Prostate gland (tissue), 2 donors: ENCODE measurements around the gene CCL18. TPM values are rescaled to one million over a fixed set of nuclear protein-coding genes. Genes with fewer than 3 reads are reported as not detected.
A peak's percentile ranks its signal among the peaks of the same experiment; 100 is the strongest.
"Not testable (repeated sequence)": the region's sequence is repeated elsewhere in the genome, so short reads cannot be mapped to it uniquely, and the experiment has no call there.

Experiments
- DNase-seq: peaks from one replicate; pipeline ENCODE4 v3.0.0-alpha.2; 2019; ENCODE audit warnings: low spot score
- H3K27ac ChIP-seq, 2 donors: fragments of 200-600 bp; sonication (generic); 2 replicates each; pipeline ENCODE4 v1.5.1; 2017 to 2019
- H3K27me3 ChIP-seq: fragments of 200-600 bp; sonication (generic); replicated peaks from 2 replicates; pipeline ENCODE4 v1.5.1; 2019; ENCODE audit not compliant: insufficient read depth
- H3K36me3 ChIP-seq, 2 donors: fragments of 200-600 bp; sonication (generic); 1 replicate in 1 of 2; 2 replicates in 1 of 2; pipeline versions ENCODE4 v1.5.1 to v1.8.1; 2017 to 2019
- H3K4me1 ChIP-seq: fragments of 200-600 bp; sonication (generic); replicated peaks from 2 replicates; pipeline ENCODE4 v1.5.1; 2019
- H3K4me3 ChIP-seq, 2 donors: fragments of 200-600 bp; sonication (generic); 2 replicates each; pipeline ENCODE4 v1.5.1; 2017 to 2019
- H3K9me3 ChIP-seq: fragments of 200-600 bp; sonication (generic); 2 replicates; pipeline ENCODE4 v1.5.1; 2017
- POLR2A ChIP-seq: fragments of 450-650 bp; IDR thresholded peaks from one replicate; pipeline ENCODE4 v1.6.1; 2016; ENCODE audit warnings: antibody characterized with exemption, mild to moderate bottlenecking
- POLR2AphosphoS5 ChIP-seq: sonication (generic); formaldehyde crosslinking; IDR thresholded peaks from one replicate; pipeline ENCODE4 v1.6.1; 2017; ENCODE audit warnings: antibody characterized with exemption
- WGBS: methylation state at CpG from one replicate; pipeline ENCODE4 v1.1.5; 2018; 5-methylcytosine and 5-hydroxymethylcytosine counted together
- intact Hi-C: fragments of 100-400 bp; cut with DNase I; formaldehyde crosslinking; loops from one replicate; pipeline ENCODE4 v1.14.2; 2022
- total RNA-seq, 2 donors: library from RNA; depleted of rRNA; stranded (reverse); fragments of >200 nt; gene quantifications; one replicate each; pipeline ENCODE4 v1.1.0, GENCODE V29; 2016
- TF ChIP-seq, protein P1 (sequence below), 4 experiments: fragments of 200-600 bp in 2 of 4; fragments of 450-650 bp in 2 of 4; sonication (generic) in 2 of 4; IDR thresholded peaks; 1 replicate in 3 of 4; 2 replicates in 1 of 4; pipeline ENCODE4 v1.5.1; 2016 to 2019; ENCODE audit warnings: antibody characterized with exemption in 4 of 4, mild to moderate bottlenecking in 2 of 4, moderate library complexity in 2 of 4

Gene CCL18
- total RNA-seq, 2 donors from 2014 or later, result 2.4 TPM; not detected in 1

- intact Hi-C loops, result no loop called here
- TF ChIP-seq, protein P1, sequence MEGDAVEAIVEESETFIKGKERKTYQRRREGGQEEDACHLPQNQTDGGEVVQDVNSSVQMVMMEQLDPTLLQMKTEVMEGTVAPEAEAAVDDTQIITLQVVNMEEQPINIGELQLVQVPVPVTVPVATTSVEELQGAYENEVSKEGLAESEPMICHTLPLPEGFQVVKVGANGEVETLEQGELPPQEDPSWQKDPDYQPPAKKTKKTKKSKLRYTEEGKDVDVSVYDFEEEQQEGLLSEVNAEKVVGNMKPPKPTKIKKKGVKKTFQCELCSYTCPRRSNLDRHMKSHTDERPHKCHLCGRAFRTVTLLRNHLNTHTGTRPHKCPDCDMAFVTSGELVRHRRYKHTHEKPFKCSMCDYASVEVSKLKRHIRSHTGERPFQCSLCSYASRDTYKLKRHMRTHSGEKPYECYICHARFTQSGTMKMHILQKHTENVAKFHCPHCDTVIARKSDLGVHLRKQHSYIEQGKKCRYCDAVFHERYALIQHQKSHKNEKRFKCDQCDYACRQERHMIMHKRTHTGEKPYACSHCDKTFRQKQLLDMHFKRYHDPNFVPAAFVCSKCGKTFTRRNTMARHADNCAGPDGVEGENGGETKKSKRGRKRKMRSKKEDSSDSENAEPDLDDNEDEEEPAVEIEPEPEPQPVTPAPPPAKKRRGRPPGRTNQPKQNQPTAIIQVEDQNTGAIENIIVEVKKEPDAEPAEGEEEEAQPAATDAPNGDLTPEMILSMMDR (IDR thresholded peaks at IDR 0.05), result no peak
- TF ChIP-seq POLR2AphosphoS5, result no peak
- TF ChIP-seq POLR2A, result no peak
Observed at GRCh38 chr17:36069136-36069535, 5.1 kb downstream of the CCL18 start.

GRCh38 chr17:36070427-36070826, 6.4 kb downstream of the CCL18 start:
- intact Hi-C loops, result no loop called here
- Histone ChIP-seq H3K36me3 (no peaks in the 10 kb centered on the region), H3K27ac (no peak overlapping the region), H3K4me3 (no peak overlapping the region), H3K27me3 (no peaks in the 10 kb centered on the region), H3K4me1 (no peaks in the 10 kb centered on the region), H3K9me3 (no peaks in the 10 kb centered on the region)
- DNase-seq, result no peak
- no peak for TF ChIP-seq POLR2A
- TF ChIP-seq, protein P1 (IDR thresholded peaks at IDR 0.05), result no peak
- no peak for TF ChIP-seq POLR2AphosphoS5
- WGBS, result 68% methylated on average over 3 of the region's 3 CpGs

More at GRCh38 chr17:36069136-36069535, 5.1 kb downstream of the CCL18 start:
- Histone ChIP-seq H3K36me3 (no peaks in the 10 kb centered on the region), H3K27ac (no peak overlapping the region), H3K4me3 (no peak overlapping the region), H3K4me1 (no peaks in the 10 kb centered on the region), H3K9me3 (no peaks in the 10 kb centered on the region), H3K27me3 (no peaks in the 10 kb centered on the region)
- DNase-seq, result no peak

- no peak for DNase-seq
- Histone ChIP-seq H3K27ac (no peak overlapping the region), H3K4me1 (no peaks in the 10 kb centered on the region), H3K9me3 (no peaks in the 10 kb centered on the region), H3K27me3 (no peaks in the 10 kb centered on the region), H3K36me3 (no peaks in the 10 kb centered on the region), H3K4me3 (no peak overlapping the region)
- WGBS, result 63% methylated on average over 2 of the region's 2 CpGs
- intact Hi-C loops, result no loop called here
- TF ChIP-seq, protein P1 (IDR thresholded peaks at IDR 0.05), result no peak
- TF ChIP-seq POLR2AphosphoS5 (no peak), POLR2A (no peak)
Observed at GRCh38 chr17:36071751-36072150, 7.7 kb downstream of the CCL18 start.

DNA sequence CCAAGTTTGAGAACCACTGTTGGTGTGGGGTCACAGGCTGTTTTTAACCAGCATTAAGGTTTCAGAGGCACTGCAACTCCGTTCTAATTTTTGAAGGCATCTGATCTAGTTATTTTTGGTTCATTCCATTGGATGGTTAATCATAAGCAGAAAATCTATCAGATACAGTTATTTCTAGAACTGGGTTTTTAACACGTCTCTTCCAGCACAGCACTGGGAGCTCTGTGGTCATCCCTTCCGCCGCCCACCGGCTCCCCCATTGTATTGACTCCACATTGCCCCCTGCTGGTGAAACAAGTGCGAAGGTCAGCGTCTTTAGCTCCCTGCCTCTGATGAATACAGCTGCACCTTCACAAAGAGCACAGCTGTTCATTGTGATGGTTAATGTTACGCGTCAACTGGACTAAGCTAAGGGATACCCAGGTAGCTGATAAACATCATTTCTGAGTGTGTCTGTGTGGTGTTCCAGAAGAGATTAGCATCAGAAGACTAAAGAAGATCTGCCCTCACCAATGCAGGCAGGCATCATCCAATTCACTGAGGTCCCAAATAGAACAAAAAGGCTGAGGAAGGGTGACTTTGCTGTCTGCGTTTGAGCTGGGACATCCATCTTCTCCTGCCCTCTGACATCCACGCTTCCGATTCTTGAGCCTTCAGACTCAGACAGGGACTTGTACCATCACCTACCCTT, 8.5 kb downstream of the CCL18 start:
- Histone ChIP-seq H3K27ac (no peak overlapping the region), H3K36me3 (no peaks in the 10 kb centered on the region), H3K4me1 (no peaks in the 10 kb centered on the region), H3K27me3 (no peaks in the 10 kb centered on the region), H3K9me3 (no peaks in the 10 kb centered on the region), H3K4me3 (no peak overlapping the region)
- DNase-seq, result peak; percentile 10
- TF ChIP-seq, protein P1 (IDR thresholded peaks at IDR 0.05), result peak; percentile 8 to 64 (median 42)
- TF ChIP-seq POLR2A, result no peak
- TF ChIP-seq POLR2AphosphoS5, result no peak
- 36% methylated on average over 12 of the region's 12 CpGs for WGBS
- intact Hi-C loops, result no loop called here

GRCh38 chr17:36074365-36074764, 10.3 kb downstream of the CCL18 start:
- 69% methylated on average over 1 of the region's 1 CpG for WGBS
- TF ChIP-seq POLR2A, result no peak
- TF ChIP-seq, protein P1 (IDR thresholded peaks at IDR 0.05), result no peak
- no peak for TF ChIP-seq POLR2AphosphoS5
- H3K27me3 ChIP-seq, result no peaks in the 10 kb centered on the region
- no peaks in the 10 kb centered on the region for H3K9me3 ChIP-seq
- DNase-seq, result no peak
- intact Hi-C loops, result no loop called here
- H3K4me1 ChIP-seq, result no peaks in the 10 kb centered on the region
- H3K27ac ChIP-seq, result no peak overlapping the region
- no peak overlapping the region for H3K4me3 ChIP-seq
- no peaks in the 10 kb centered on the region for H3K36me3 ChIP-seq

GRCh38 chr17:36081681-36082471, 17.8 kb downstream of the CCL18 start:
- H3K9me3 ChIP-seq, H3K4me1 ChIP-seq, H3K4me3 ChIP-seq, H3K27ac ChIP-seq, H3K36me3 ChIP-seq, intact Hi-C loops, H3K27me3 ChIP-seq, DNase-seq: not testable (repeated sequence)
- 88% methylated on average over 5 of the region's 5 CpGs for WGBS

DNA sequence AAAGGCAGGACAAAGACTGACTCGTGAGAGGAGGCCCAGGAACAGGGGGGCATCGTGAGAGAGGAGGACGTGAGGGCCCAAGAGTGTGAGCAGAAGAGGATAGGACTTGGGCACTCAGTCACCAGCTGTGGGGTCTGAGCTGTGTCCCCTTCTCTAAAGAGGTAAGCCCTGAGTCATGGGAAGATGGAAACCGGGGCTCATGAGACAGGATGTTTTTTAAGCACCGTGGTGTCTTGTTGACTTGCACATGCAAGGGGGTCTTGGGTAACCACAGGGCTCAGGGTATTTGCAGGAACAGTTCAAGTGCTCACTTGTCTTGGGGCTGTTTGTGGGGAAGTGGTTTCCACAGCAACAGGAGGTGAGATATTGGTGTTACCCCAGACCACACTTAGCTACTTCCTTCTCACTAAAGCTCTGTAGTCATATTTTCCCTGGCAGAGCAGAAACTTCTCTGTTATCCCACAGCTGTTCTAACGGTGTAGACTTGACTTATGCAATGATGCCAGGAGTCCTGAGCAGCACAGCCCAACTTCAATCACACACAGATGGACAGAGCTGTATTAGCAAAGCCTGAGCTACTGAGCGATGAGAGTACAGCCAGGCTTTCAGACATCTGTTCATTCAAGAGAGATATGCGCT, 18.5 kb downstream of the CCL18 start:
- H3K27ac ChIP-seq, H3K4me3 ChIP-seq, intact Hi-C loops, DNase-seq, H3K4me1 ChIP-seq, H3K27me3 ChIP-seq, H3K9me3 ChIP-seq, H3K36me3 ChIP-seq: not testable (repeated sequence)
- WGBS, result 51% methylated on average over 8 of the region's 8 CpGs
